ENCODE data around the gene RGS19.
"Not testable (repeated sequence)": the region's sequence is repeated elsewhere in the genome, so short reads cannot be mapped to it uniquely, and the experiment has no call there.

Gene RGS19

DNA sequence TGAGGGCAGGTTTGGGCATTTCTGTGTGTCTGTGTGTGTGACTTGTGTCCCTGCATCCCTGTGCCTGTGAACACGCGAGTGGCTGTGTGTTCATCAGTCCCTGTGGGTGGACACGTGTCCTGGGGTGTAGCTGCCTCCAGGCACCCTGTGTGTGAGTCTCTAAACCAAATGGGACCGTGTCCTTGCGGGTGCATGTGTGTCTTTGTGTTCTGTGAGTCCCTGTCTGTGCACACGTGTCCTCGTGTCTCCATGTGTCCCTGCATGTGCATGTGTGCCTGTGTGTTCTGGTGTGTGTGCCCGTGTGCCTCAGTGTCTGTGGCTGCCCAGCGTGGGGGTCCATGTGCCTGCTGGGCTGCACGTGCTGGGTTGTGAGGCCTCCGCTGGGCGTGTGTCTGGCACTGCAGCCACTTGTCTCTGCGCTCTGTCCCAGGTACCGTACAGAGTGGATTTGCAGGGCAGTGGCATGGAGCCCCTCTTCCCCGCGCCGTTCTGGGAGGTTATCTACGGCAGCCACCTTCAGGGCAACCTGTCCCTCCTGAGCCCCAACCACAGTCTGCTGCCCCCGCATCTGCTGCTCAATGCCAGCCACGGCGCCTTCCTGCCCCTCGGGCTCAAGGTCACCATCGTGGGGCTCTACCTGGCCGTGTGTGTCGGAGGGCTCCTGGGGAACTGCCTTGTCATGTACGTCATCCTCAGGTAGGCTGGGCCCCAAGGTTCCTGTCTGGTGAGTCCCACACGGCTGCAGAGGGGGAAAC lies 13.1 kb upstream of the RGS19 start:
- no peak for DNase-seq

DNA sequence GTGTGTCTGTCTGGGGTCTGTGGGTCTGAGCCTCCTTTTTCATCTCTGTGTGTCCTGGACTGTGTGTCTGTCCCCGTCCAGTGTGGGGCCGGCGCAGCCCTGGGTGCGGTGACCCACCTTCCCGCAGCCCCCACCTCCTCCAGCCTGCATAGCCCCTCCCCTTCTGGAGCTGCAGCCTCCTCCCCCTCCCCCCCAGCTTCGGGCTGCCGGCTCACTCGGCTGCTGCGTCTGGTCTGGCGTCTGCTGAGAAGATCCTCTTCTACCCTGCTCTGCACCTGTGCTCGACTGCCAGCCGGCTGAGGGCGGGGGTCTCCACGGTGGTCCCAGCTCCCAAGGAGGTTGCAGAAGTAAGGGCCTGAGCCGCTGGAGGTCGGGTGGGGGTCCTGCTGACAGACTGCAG lies 12.5 kb upstream of the RGS19 start:
- no peak for DNase-seq

DNA sequence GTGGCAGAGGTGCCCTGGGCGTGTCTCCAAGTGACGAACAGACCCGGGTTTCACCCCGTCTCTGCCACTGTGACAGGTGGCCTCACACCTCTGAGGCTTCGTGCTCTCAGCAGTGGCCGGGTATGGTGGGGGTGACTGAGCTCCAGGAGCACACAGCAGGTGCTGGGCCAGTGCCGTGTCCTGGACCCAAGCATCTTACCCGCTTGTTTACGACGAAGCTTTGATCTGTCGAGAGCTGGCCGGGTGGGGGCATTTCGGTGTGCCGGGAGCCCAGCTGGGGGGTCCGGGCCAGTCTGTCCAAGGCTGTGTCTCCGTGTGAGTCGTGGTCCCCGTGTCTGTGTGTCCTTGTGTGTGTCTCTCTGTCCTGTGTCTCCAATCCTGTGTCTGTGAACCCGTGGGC lies 12.0 kb upstream of the RGS19 start:
- no peak for DNase-seq

DNA sequence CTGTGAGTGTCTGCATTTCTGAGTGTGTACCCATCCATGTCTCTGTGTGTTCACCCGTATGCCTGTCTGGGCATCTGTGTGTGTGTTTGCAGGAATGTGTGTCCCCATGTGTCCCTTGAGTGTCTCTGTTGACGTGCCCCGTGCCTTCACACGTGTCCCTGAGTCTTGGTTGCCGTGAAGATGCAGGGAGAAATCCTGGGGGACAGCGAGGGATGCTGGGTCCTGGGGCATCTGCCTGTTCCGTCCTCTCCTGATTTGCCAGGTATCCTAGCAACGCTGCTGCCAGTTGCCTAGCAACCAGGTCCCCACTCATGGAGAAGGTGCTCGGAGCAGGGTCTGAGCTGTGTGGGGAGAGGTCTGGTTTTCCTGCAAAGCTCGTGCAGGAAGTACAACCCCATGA lies 10.8 kb upstream of the RGS19 start:
- no peak for DNase-seq

DNA sequence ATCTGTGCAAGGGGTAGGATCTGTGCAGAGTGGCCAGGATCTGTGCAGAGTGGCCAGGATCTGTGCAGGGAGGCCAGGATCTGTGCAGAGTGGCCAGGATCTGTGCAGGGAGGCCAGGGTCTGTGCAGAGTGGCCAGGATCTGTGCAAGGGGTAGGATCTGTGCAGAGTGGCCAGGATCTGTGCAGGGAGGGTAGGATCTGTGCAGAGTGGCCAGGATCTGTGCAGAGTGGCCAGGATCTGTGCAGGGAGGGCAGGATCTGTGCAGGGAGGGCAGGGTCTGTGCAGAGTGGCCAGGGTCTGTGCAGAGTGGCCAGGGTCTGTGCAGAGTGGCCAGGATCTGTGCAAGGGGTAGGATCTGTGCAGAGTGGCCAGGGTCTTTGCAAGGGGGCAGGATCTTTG lies 9.3 kb upstream of the RGS19 start:
- DNase-seq: not testable (repeated sequence)

DNA sequence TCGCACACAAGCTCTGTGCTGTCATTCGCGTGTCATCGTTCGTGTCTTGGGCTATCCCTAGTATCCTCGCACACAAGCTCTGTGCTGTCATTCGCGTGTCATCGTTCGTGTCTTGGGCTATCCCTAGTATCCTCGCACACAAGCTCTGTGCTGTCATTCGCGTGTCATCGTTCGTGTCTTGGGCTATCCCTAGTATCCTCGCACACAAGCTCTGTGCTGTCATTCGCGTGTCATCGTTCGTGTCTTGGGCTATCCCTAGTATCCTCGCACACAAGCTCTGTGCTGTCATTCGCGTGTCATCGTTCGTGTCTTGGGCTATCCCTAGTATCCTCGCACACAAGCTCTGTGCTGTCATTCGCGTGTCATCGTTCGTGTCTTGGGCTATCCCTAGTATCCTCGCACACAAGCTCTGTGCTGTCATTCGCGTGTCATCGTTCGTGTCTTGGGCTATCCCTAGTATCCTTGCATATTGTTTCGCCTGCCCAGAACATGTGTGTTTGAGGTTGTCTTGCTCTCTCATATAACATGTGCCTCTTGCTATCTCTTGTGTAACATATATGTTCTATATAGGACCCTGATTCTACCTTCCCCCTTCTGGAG lies 8.0 kb upstream of the RGS19 start:
- not testable (repeated sequence) for DNase-seq

DNA sequence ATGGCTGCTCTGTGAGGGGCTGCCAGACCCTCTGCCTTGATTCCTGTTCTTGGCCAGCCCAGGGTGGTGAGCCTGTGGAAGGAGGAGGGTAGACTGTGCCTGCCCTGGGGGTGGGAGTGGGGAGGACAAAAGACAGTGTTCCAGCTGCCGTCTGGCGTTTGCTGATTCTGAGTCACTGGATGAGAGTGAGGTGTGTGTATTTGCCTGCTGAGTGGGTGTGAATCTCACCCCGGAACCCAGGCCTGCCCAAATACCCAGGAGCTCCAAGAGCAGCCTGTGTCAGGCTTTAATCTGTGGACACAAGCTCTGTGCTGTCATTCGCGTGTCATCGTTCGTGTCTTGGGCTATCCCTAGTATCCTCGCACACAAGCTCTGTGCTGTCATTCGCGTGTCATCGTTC lies 7.5 kb upstream of the RGS19 start:
- DNase-seq: no peak

DNA sequence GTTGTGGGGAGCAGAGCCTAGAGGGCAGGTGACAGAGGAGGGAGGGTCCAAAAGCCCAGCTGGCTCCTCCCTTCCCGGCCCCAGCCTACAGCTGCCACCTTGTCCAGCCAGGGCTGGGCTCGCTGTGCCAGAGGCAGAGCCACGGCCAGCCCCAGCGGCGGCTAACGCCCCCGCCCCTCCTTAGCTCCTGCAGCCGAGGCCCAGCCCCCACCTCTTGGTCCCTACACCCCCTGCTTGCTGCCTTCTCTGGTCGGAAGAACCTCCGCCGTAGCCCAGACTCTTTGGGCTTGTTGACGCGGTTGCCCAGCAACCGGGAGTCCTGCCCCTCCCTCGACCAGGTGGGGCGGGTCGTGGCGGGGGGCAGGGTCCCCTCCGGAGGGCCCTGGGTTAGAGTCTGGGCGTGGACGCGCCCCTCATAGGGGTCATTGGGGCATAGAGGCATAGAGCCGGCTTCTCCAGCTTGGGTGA lies 5.4 kb upstream of the RGS19 start:
- no peak for DNase-seq

DNA sequence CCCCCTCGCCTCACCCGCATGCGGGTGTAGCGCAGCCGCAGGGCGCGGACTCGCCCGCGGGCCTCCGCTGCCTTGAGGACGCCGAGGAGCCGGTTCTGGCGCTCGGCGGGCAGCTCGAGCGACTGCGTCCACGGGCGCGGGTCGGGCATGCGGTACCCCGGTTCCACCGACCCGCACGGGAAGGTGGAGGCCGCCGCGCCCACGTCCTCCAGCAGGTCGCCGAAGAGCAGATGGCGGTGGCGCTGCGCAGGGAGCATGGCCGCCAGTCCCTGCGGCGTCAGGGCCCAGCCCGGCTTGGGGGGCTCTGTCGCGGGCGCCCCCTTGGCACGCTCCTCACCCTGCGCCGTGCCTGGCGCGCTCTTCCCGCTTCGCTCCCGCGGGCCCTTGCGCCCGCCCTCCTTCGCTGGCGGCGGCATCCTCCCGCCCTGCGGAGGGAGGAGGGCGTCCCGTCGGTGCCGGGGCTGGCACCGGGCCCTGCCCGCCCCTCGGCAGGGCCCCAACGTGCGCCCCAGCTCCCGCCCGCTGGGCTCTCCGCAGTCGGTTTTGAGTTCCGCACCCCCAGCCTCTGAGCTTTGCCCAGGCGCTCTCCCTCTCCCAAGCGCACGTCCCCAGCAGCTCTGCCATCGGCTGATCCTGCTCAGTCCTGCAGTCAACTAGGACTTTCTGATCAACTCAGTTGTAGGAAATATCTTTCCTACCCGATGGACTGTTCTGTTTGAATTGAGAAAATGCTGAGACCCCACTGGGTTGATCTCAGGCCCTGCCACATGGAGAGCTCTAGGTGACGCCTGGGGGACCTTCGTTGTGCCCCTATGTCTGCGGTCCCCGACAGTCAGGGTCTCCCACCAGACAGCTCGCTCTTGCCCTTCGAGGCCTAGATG lies 4.7 kb upstream of the RGS19 start, which contains the start of gene LKAAEAR1:
LKAAEAR1 (minus strand) TSS at position 595 of the 881 bp plus-strand sequence; CDS start at position 416, 179 bp downstream.
- DNase-seq: no peak

DNA sequence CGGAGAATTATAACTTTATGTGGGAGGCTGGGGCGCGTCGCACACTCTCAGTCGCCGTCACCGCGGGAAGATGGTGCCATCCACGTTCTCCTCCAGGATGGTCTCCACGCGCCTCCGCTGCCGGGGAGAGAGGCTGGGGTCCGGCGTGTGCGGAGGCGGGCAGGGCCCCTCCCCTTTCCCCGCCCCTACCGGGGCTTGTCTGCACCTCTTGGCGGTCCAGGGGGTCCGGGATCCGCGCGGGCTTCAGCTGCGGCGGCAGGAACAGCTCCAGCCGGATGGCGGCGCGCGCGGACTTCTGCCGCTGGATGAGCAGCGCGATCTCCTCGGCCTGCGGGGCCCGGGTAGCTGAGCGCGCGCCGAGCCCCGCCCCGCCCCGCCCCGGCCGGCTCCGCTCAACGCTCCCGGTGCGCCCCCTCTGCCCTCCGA lies 4.1 kb upstream of the RGS19 start:
- DNase-seq: peak; percentile 38

DNA sequence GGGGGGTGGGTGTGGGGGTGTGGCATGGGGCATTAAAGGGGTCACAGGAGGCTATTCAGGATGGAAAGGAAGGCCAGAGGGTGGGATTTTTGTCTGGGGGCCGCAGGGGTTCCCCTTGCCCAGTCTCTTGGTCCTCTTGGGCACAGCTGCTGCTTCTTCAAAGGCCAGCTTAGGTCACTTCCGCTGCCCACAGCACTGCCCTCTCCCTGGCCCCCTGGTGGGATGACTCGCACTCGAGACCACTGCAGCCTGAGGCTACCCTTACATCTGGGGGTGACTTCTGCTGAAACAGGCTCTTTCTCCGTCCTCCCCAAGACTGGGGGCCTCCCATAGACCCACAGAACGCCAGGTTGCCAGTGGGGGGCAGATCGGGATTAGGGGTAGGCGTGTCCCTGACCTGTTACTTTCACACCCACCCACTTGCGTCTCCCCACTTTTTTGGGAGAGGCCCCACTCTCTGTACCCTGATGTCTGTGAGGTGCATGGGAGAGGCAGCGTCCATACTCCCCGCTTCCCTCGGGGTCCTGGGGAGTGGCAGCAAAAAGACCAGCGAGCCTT lies 3.6 kb upstream of the RGS19 start:
- DNase-seq: no peak

DNA sequence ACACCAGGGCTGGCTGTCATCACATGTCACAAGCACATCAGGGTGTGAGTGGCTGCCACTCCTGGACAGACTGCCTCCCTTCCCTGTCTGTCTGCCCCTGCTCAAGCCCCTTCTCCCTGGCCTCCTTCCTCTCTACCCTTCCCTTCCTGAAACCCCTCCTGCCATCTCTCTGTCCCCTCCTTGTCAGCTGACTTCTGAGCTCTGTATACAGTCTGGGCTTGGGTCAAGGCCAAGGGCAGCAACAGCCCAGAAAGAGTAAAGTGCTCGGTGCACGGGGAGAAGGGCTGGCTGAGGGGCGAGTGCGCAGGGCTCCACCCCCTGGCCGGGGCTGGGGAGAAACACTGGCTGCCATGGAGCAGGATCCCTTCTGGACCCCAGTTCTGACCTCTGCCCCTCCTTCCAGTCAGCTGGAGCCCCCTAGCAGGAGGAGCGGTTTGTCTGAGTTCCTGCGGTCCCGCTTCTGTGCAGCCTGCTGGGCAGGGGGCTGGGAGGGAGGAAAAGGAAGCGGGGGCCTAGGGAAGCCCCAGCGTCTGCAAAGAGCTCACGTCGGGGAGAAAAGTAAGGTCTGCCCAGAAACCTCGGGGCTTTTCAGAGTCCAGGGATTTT lies 2.9 kb upstream of the RGS19 start:
- DNase-seq: no peak

DNA sequence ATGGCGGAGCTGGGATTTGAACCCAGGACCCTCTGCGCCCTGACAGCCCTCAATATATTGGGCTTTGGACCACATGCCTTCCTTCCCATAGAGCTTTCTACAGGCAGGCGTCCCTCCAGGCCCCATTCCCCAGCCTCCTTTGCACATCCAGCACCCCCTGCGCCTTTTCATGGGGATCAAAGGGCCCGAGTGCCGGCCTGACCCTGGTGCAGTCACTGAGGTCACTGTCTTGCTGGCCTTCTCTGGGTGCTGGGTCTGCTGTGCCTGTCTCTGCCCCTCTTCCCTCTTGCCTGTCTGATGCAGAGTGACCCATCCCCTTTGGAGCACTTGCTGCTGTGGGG lies 2.3 kb upstream of the RGS19 start:
- DNase-seq: no peak

DNA sequence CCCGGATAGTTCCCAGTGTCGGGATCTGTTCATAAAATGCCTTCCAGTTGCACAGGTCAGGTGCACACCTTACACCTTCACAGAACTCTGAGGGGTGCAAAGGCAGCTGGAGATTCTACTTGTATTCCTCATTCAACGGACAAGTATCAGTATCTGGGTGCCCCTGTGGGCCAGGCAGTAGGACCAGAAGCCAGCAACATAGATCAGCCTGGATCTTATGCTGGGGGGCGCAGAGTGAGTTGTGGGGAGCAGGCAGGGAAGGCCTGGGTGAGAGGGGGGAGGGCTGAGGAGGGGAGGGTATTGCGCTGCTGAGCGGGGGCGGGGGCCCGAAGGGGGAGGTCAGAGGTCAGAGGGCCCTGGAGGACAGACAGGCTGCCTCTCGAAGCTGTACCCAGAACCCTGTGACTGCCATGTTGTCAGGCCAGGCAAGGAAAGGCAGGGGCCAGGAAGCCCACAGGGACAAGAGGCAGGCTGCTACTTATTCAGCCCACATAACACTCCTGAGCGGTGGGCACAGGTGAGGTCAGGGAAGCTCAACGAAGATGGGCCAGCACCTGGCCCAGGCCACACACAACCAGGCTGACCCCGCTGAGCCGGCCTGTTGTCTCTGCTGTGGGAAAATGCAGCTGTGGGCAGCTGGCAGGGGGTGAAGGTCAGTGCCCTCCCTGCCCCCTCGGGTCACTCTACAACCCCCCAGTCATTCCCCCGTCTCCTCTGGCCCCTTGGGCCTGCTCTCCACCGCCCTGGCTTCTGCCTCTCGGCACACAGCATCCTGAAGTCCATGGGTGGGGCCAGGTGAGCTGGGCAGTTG lies 1.7 kb upstream of the RGS19 start:
- DNase-seq: no peak

DNA sequence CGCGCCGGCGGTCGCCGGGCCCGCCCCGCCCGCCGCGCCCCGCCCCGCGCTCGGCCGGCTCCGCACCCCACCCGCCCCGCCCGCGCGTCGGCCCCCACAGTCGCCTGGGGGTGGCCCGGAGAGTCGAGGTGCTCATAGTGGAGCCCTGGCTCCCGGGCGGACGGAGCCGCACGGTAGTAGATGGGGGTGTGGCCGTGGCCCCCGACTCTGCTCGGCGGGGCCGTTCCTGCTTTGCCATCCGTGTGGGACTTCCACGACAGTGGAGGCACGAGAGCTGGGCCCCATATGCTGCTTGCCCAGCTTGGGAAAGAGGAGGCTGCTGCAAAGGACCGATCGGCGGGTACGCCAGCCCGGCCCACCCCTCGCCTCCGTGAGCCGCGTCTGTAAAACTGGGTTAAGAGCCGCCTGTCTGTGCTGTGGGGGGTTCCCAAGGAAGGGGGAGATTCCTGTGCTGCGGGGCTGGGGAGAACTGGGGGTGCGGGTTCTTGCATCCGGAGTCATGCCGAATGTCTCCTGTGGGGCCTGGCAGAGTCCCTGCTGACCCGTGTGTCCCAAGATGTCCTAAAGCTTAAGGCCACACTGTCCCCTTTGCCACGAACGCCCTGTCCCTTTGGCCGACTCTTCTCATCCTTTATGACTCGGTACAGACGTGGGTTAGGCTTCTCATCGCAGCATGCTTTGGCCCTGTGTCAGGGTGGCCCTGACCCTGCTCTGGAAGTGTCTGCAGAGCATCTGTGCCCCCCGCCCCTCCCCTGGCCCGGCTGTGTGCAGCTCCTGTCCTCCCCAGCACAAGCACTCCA lies 895 bp upstream of the RGS19 start, which contains the start of gene OPRL1:
OPRL1 (plus strand) TSS at position 70 of the 800 bp plus-strand sequence. CDS start 12,639 bp downstream, outside the sequence.
- DNase-seq: no peak

DNA sequence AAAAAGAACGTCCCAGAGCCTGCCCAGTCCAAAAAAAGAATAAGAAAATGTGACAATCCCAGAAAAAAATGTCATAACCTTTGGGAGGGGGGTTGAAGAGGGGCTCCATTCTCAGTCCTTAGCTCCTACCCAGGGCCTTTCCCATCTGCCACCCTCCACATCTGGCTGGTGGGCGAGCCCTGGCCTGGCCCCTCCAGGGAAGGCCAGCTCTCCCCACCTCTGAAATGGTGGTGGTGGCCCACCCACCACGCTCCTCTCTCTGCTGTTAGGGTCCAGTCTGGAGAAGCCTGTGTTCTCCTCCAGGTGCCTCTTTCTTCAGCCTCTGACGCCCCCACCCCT lies 415 bp downstream of the RGS19 start:
- no peak for DNase-seq

DNA sequence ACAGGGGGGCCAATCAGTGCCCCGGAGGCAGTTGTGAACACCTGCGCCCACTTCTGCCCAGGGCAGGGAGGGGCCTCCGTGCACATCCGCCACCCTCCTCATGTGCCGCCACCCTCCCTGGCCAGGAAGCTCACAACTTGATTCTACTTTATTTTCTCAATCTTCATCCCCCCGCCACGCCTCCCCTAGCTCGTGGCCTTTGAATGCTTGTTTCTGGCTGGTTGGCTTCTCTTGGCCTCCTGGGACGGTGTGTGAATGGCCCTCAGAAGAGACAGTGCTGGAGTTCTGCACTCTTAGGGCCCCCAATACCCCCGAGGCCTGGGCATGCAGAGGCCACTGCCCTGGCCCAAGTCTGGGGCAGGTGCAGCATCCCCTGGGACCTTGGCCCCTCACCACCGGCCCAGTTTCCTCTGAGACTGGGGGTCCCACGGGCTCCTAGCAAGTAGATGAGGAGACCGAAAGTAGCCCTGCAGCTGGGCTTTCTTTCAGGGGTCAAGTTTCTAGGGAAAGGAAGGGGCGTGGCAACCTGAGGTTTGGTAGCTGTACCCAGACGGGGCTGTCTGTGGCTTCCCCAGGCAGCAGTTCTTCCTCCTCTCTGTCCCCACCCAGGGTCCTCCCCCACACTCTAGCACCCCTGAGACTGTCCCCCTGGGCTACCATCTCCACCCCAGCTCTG lies 1.3 kb downstream of the RGS19 start:
- no peak for DNase-seq

DNA sequence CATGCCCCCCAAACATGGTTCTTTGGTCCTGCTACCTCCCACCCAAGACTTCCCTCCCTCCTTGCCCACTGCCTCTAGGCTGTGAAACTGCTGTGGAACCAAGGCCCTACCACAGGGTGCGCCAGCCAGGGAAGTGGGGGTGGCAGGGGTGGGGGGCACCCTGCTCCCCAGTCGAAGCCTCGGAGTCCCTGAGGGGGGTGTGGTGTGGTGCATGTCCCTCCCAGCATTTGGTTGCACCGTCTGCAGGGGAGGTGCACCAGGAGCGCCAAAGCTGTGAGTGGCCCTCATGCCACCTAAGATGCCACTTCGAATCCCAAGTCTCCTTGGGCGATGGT lies 1.8 kb downstream of the RGS19 start:
- no peak for DNase-seq

DNA sequence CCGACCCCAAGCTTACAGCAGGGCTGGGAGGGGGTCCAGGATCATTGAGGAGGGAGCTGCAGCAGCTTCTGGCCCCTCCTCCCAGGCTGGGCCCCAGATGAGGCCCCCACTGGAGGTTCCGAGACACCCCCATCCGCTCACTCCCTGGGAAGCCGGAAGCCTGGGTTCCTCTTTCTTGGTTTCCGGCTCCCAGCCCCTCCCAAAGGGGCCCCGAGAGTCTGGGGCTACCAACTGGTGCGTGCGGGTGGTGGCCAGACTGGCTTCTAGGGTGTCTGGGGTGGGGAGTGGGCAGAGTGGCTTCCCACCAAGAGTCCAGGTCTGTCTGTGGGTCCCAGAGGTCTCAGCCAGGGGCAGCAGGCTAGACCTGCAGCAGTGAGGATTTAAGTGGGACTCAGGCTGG lies 2.2 kb downstream of the RGS19 start:
- DNase-seq: no peak
